ENCODE measurements around the gene CGB7. TPM values are rescaled to one million over a fixed set of nuclear protein-coding genes. Genes with fewer than 3 reads are reported as not detected.
A peak's percentile ranks its signal among the peaks of the same experiment; 100 is the strongest.
"Not testable (repeated sequence)": the region's sequence is repeated elsewhere in the genome, so short reads cannot be mapped to it uniquely, and the experiment has no call there.

The CGB7 gene
- total RNA-seq, 1 donor from 2014 or later, result 1.1 TPM

DNA sequence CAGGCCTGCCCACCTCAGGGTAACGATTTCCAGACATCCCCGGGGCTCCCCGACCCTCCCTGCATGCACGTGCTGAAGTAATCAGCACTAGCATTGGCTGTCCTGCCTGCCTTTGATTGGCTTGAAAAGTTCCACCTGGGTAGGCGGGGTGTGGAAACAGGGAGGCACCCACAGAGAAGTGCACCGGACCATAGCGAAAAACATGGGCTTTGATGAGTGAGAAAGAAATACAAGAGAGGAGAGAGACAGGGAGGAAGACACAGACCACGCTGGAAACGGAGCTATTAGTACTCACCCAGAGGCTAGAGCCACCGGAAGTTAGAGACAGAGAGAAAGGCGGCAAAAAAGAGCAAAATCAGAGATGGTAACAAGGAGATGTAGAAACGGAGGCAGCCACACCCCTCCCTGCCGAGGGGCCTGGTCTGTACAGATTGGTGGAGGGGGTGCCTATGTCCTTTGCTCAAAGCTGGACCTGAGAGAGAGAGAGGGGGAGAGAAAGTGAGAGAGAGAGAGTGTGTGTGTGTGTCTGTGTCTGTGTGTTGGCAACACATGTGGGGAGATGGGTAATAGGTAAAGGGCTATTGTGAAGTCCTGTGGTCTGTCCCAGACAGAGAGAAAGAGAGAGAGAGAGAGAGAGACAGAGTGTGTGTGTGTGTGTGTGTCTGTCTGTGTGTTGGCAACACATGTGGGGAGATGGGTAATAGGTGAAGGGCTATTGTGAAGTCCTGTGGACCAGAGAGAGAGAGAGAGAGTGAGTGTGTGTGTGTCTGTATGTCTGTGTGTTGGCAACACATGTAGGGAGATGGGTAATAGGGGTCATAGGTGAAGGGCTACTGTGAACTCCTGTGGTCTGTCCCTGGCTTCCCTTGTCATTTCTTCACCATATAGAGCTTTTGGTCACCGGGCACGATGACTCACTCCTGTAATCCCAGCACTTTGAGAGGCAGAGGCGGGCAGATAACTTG, 36.3 kb downstream of the CGB7 start:
- FAIRE-seq, result no peak
- TF ChIP-seq, protein P1, sequence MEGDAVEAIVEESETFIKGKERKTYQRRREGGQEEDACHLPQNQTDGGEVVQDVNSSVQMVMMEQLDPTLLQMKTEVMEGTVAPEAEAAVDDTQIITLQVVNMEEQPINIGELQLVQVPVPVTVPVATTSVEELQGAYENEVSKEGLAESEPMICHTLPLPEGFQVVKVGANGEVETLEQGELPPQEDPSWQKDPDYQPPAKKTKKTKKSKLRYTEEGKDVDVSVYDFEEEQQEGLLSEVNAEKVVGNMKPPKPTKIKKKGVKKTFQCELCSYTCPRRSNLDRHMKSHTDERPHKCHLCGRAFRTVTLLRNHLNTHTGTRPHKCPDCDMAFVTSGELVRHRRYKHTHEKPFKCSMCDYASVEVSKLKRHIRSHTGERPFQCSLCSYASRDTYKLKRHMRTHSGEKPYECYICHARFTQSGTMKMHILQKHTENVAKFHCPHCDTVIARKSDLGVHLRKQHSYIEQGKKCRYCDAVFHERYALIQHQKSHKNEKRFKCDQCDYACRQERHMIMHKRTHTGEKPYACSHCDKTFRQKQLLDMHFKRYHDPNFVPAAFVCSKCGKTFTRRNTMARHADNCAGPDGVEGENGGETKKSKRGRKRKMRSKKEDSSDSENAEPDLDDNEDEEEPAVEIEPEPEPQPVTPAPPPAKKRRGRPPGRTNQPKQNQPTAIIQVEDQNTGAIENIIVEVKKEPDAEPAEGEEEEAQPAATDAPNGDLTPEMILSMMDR (IDR thresholded peaks at IDR 0.05; ENCODE audit: insufficient read depth, low read length, severe bottlenecking), result no peak

DNA sequence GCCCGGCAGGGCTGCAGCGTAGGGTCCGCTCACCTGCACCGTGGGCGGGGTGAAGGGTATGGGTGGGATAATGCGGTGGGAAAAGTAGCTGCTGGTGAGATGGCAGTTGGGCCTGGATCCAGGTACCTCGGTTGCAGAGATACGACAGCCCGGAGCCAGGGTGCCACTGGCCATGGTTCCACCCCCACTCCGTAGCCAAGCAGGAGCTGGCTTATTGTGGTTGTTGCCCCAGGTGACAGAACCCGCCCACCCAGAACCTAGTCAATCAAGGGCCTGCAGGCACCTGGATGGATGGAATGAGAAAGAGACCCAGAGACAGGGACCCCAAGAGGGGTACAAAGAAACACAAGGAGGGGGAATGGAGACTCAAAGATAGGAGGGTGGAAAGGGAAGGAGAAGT, 37.2 kb downstream of the CGB7 start:
- DNase-seq (ENCODE audit: low read depth) (no peak), FAIRE-seq (no peak)
- TF ChIP-seq, protein P1 (IDR thresholded peaks at IDR 0.05; ENCODE audit: insufficient read depth, low read length, severe bottlenecking), result no peak
- Histone ChIP-seq H3K4me3 (ENCODE audit: low read depth, low read length) (no peak overlapping the region), H3K36me3 (ENCODE audit: control insufficient read depth, insufficient read depth, low read length) (peaks cover 4% of the 10 kb centered on the region), H3K27me3 (ENCODE audit: control insufficient read depth, insufficient read depth, low read length) (no peaks in the 10 kb centered on the region)

More for the DNA sequence above, 36.3 kb downstream of the CGB7 start:
- Histone ChIP-seq H3K27me3 (ENCODE audit: control insufficient read depth, insufficient read depth, low read length) (no peaks in the 10 kb centered on the region), H3K36me3 (ENCODE audit: control insufficient read depth, insufficient read depth, low read length) (peaks cover under 1% of the 10 kb centered on the region), H3K4me3 (ENCODE audit: low read depth, low read length) (no peak overlapping the region)
- no peak for DNase-seq (ENCODE audit: low read depth)

DNA sequence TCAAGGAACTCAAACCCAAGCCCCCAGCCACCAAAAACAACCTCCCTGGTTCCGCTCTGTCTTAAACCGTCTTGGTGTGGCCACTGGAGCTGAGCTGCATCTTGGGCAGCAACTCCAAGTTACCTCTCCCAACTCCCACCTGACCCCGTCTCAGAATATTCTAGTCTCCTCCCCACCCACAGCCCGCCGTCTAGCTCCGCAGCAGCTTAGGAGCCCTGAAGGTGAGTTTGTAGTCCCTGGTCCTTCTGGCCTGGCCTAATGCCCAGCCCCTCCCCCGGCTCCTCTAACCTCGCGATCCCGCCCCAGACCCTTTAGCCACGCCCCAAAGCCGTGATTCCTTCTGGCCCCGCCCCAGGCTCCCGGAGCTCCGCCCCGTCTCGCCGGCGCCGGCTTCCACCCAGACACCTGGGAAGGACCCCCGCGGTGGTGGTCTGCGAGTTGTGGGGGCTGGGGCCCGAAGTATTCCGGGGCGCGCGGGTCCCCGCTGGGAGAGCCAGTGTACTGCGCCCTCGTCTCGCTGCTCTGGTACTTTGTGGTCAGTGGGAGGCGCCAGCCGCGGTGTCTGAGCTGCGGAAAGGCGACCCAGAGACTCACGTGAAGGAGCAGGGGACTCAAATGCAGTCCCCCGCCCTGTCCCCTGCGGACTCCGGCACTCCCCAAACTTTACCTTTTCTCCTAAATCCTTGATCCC, 38.2 kb downstream of the CGB7 start:
- DNase-seq (ENCODE audit: low read depth) (no peak), FAIRE-seq (no peak)
- Histone ChIP-seq H3K4me3 (ENCODE audit: low read depth, low read length) (peak overlapping the region; percentile 36), H3K27me3 (ENCODE audit: control insufficient read depth, insufficient read depth, low read length) (no peaks in the 10 kb centered on the region), H3K36me3 (ENCODE audit: control insufficient read depth, insufficient read depth, low read length) (peaks cover 5% of the 10 kb centered on the region)
- TF ChIP-seq, protein P1 (IDR thresholded peaks at IDR 0.05; ENCODE audit: insufficient read depth, low read length, severe bottlenecking), result peak; percentile 26

DNA sequence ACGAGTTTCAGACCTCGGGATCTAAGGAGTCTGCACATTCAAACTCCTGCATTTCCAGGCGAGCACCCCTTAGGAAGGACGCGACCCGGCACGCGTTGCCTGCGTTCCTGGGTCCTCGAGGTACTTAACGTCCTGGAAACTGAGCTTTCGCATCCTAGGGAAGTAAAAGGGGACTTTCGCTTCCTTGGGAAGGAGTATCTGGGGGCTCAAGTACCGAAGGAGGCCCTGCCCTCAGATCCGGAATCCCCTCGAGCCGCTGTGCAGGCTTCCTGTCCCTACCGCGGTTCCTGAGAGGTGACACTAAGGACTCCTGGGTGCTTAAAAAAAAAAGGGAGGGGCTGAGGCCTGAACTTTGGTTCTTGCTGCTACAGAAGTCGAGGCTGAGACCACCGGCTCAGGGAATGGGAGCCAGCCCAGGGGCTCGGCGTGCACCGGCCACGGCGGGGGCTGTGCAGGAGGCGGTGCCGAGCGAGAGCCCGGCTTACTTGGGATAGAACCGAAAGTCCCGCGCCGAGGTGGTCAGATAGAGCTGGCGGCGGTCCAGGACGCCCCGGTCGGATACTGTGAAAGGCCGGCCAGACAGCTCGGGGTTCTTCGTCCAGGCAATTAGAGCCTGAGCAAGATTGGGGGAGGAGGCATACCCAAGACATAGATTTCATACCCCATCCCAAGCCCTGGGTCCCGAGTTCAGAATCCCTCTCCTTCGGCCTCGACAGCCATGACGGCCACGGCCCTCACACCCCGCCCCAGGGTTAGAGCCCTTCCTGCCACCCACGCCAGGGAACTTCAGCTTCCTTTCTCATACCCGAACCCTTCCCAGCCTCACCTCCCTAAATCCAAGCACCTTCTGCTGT, 38.9 kb downstream of the CGB7 start:
- H3K27me3 ChIP-seq (ENCODE audit: control insufficient read depth, insufficient read depth, low read length); DNase-seq (ENCODE audit: low read depth); H3K36me3 ChIP-seq (ENCODE audit: control insufficient read depth, insufficient read depth, low read length): not testable (repeated sequence)
- FAIRE-seq, result peak; percentile 66
- peak overlapping the region; percentile 36 for H3K4me3 ChIP-seq (ENCODE audit: low read depth, low read length)

DNA sequence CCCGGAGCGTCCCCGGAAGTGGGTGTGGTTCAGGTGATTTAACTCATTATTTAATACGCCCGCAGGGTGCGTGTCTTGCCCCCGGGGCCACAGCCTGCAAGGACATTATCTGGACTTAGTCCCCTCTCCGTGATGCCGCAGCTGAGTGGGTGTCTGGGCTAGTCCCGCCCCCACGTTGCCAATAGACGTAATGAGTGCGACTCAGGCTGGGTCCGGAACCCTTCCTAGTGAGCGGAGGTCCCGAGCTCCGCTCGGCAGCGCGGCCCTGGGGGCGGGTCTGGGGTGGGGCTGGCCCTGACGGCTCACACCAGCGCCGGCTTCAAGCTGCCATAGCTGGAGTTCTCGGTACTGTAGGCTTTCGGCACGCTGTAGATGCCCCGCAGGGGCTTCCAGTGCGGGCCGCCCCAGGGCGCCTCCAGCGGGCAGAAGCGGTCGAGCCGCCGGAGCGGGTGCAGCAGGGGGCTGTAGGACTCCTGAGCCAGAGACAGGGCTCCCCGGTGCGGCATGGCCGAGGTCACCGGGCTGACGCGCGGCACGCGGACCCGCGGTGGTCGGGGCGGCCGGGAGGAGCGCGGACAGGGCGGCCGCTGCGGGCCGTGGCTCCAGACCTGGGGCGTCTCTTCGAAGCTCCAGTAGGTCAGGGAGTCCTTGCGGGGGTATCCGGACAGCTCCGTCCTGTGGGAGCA, 39.7 kb downstream of the CGB7 start:
- FAIRE-seq, result no peak
- TF ChIP-seq, protein P1 (IDR thresholded peaks at IDR 0.05; ENCODE audit: insufficient read depth, low read length, severe bottlenecking), result peak; percentile 66
- no peak for DNase-seq (ENCODE audit: low read depth)
- no peaks in the 10 kb centered on the region for H3K27me3 ChIP-seq (ENCODE audit: control insufficient read depth, insufficient read depth, low read length)
- peaks cover 5% of the 10 kb centered on the region for H3K36me3 ChIP-seq (ENCODE audit: control insufficient read depth, insufficient read depth, low read length)
- H3K4me3 ChIP-seq (ENCODE audit: low read depth, low read length), result peak overlapping the region; percentile 36
